Measurements from ENCODE around the gene TMCO4. TPM values are rescaled to one million over a fixed set of nuclear protein-coding genes. Genes with fewer than 3 reads are reported as not detected.

TMCO4 gene
- total and polyA plus RNA-seq, 2 of the 4 experiments (the other 2 are of a cell fraction), result 7.3 to 8.6 TPM

- no TSS peak for BruUV-seq (replicated peaks)
- H3K27me3 ChIP-seq (ENCODE audit: control insufficient read depth, insufficient read depth, low read length), result peaks cover 62% of the 10 kb centered on the region
Observed at GRCh38 chr1:19665186-19665495, 134.6 kb downstream of the TMCO4 start.

More at GRCh38 chr1:19665186-19665495, 134.6 kb downstream of the TMCO4 start:
- in situ Hi-C loops (cut with MboI; ENCODE audit: low sequenced_read_pairs), result no loop called here
- Histone ChIP-seq H4K20me1 (ENCODE audit: insufficient read depth, low read length) (no peaks in the 10 kb centered on the region), H3K9ac (ENCODE audit: low read depth, low read length) (no peak overlapping the region), H3K9me3 (ENCODE audit: control insufficient read depth, insufficient read depth, low read length) (no peaks in the 10 kb centered on the region), H2AK5ac (ENCODE audit: low read depth, low read length) (no peak overlapping the region), H3K4me3 (ENCODE audit: insufficient read depth, low read depth, low read length) (no peak overlapping the region), H2AFZ (replicated peaks; ENCODE audit: low read length, poor library complexity) (peak overlapping the region; percentile 49), H3K4ac (ENCODE audit: low read depth, low read length) (no peak overlapping the region), H3K9me1 (ENCODE audit: insufficient read depth, low read length) (no peaks in the 10 kb centered on the region), H2BK5ac (ENCODE audit: low read depth, low read length, poor library complexity, severe bottlenecking) (no peak overlapping the region), H3K4me2 (ENCODE audit: low read depth, low read length) (no peak overlapping the region), H2BK15ac (ENCODE audit: low read depth, low read length) (no peak overlapping the region), H4K91ac (ENCODE audit: insufficient read depth, low read depth, low read length) (no peak overlapping the region), H2AK9ac (replicated peaks; ENCODE audit: low read depth, low read length, poor library complexity) (no peak overlapping the region), H2BK20ac (ENCODE audit: low read depth, low read length) (no peak overlapping the region), H3K36me3 (ENCODE audit: control insufficient read depth, insufficient read depth, low read length) (no peaks in the 10 kb centered on the region), H4K5ac (ENCODE audit: low read depth, low read length) (no peak overlapping the region), H3K79me1 (ENCODE audit: low read depth in 1 of 2, low read length in 2 of 2) (no peaks in the 10 kb centered on the region), H3K23ac (ENCODE audit: low read depth, low read length) (no peak overlapping the region), H3K27ac (ENCODE audit: insufficient read depth, low read length) (no peak overlapping the region), H3K4me1 (ENCODE audit: control insufficient read depth, insufficient read depth, low read length) (no peaks in the 10 kb centered on the region), H3K18ac (ENCODE audit: low read depth, low read length) (no peak overlapping the region), H4K8ac (ENCODE audit: low read depth in 2 of 2, low read length in 2 of 2) (no peak overlapping the region), H2BK120ac (ENCODE audit: low read depth, low read length) (no peak overlapping the region), H3K14ac (replicated peaks; ENCODE audit: low read depth, low read length) (no peak overlapping the region), H3K56ac (ENCODE audit: extremely low read depth, insufficient read depth, low read length) (no peak overlapping the region)
- ChIA-PET CTCF (no interaction called here), POLR2A (ENCODE audit: unreplicated experiment) (no interaction called here)
- intact Hi-C loops (cut with micrococcal nuclease), result loop anchor here (10.0 kb wide), 1 partner anchor 220 kb away; the partner anchor contains the start of gene OTUD3
- TF ChIP-seq ELK1 (IDR thresholded peaks at IDR 0.05; ENCODE audit: borderline replicate concordance, low read depth, low read length) (no peak), RCOR1 (IDR thresholded peaks at IDR 0.05; ENCODE audit: insufficient replicate concordance, low read length) (no peak), RFX5 (IDR thresholded peaks at IDR 0.05; ENCODE audit: low read depth, low read length) (no peak), FOS (IDR thresholded peaks at IDR 0.05; ENCODE audit: low read depth, low read length) (no peak), USF2 (IDR thresholded peaks at IDR 0.05; ENCODE audit: low read depth, low read length) (no peak), CEBPB (IDR thresholded peaks at IDR 0.05; ENCODE audit: low read depth, low read length) (no peak), CTCF (conservative IDR thresholded peaks at IDR 0.05; ENCODE audit: low read depth, low read length) (no peak), CHD1 (IDR thresholded peaks at IDR 0.05; ENCODE audit: low read depth, low read length) (no peak), MAZ (IDR thresholded peaks at IDR 0.05; ENCODE audit: borderline replicate concordance, low read depth, low read length) (no peak), SMC3 (IDR thresholded peaks at IDR 0.05; ENCODE audit: low read depth, low read length) (no peak), BHLHE40 (IDR thresholded peaks at IDR 0.05; ENCODE audit: low read depth, low read length) (no peak), RAD21 (IDR thresholded peaks at IDR 0.05; ENCODE audit: low read length) (no peak), NFE2L2 (IDR thresholded peaks at IDR 0.05; ENCODE audit: low read depth, low read length) (no peak), POLR2A (IDR thresholded peaks at IDR 0.05; ENCODE audit: low read depth, low read length) (no peak), MXI1 (IDR thresholded peaks at IDR 0.05; ENCODE audit: borderline replicate concordance, low read depth, low read length) (no peak), MAFK (IDR thresholded peaks at IDR 0.05; ENCODE audit: low read depth, low read length) (no peak)
- ATAC-seq (ENCODE audit: low read depth) (no peak), DNase-seq (no peak)
- dilution Hi-C loops (cut with HindIII; ENCODE audit: low sequenced_read_pairs, unreplicated experiment), result no loop called here
- 0% methylated on average over 11 of the region's 23 CpGs; no CpG with 5 or more reads in 1 of the 2 experiments for WGBS, 2 experiments (ENCODE audit: extremely low coverage in 2 of 2, insufficient read length in 1 of 2)
